ENCODE data around the gene IL4R. TPM values are rescaled to one million over a fixed set of nuclear protein-coding genes. Genes with fewer than 3 reads are reported as not detected.

Gene IL4R
- total and polyA plus RNA-seq, 2 of the 8 experiments (the other 6 are each of a cell fraction or from before 2014, with no cell fraction given), result 29.1 to 29.4 TPM

- TF ChIP-seq EGR1 (IDR thresholded peaks at IDR 0.05; ENCODE audit: borderline replicate concordance, low read depth, low read length), result no peak
- no peak for TF ChIP-seq TEAD4 (IDR thresholded peaks at IDR 0.05; ENCODE audit: low read depth, low read length)
- no peak for TF ChIP-seq CHD1 (IDR thresholded peaks at IDR 0.05; ENCODE audit: low read depth, low read length)
- TF ChIP-seq PHF8 (conservative IDR thresholded peaks at IDR 0.05; ENCODE audit: low read depth, low read length), result no peak
- no peak for TF ChIP-seq RAD21 (IDR thresholded peaks at IDR 0.05 in 1 of 2, conservative IDR thresholded peaks at IDR 0.05 in 1 of 2; ENCODE audit: low read depth in 2 of 2, low read length in 2 of 2)
These were observed 27.8 kb downstream of the IL4R start (continued) for GRCh38 chr16:27341549-27341948.

All from H1 (cell line).